Fibroblast of the aortic adventitia (primary cell): ENCODE data around the gene CTSA. TPM values are rescaled to one million over a fixed set of nuclear protein-coding genes. Genes with fewer than 3 reads are reported as not detected.
A peak's percentile ranks its signal among the peaks of the same experiment; 100 is the strongest.

Source experiments
- DNase-seq: peaks from one replicate; pipeline ENCODE4 v3.0.0-alpha.2; 2010; ENCODE audit warnings: low read depth
- H3K4me3 ChIP-seq: 2 replicates; pipeline ENCODE4 v1.5.1; 2011; ENCODE audit warnings: low read depth, mild to moderate bottlenecking, control low read depth, low read length, moderate library complexity
- CTCF ChIP-seq: IDR thresholded peaks from 2 replicates; pipeline ENCODE4 v1.5.1; 2011; ENCODE audit warnings: mild to moderate bottlenecking, low read length, control low read depth, inconsistent platforms; ENCODE audit not compliant: insufficient read depth
- total RNA-seq: library from RNA; depleted of rRNA; stranded (reverse); fragments of >200 nt; gene quantifications from 2 replicates; pipeline ENCODE4 v1.2.3, GENCODE V29; 2012; ENCODE audit warnings: low replicate concordance

Gene CTSA
- total RNA-seq, 1 donor, result 166 TPM

- no peak for DNase-seq
- H3K4me3 ChIP-seq, result no peak overlapping the region
- TF ChIP-seq CTCF, result no peak
These were observed 2.5 kb upstream of the CTSA start for GRCh38 chr20:45888681-45889080.

- TF ChIP-seq CTCF, result peak; percentile 76
- peak; percentile 78 for DNase-seq
- peak overlapping the region; percentile 85 for H3K4me3 ChIP-seq
These were observed 804 bp upstream of the CTSA start for GRCh38 chr20:45890077-45890984.

GRCh38 chr20:45892049-45892825 lies 1.1 kb downstream of the CTSA start:
- peak; percentile 36 for DNase-seq
- peak overlapping the region; percentile 85 for H3K4me3 ChIP-seq
- peak; percentile 25 for TF ChIP-seq CTCF

- H3K4me3 ChIP-seq, result peak overlapping the region; percentile 85
- no peak for TF ChIP-seq CTCF
- DNase-seq, result no peak
These were observed 1.8 kb downstream of the CTSA start for GRCh38 chr20:45892828-45893500.

DNA sequence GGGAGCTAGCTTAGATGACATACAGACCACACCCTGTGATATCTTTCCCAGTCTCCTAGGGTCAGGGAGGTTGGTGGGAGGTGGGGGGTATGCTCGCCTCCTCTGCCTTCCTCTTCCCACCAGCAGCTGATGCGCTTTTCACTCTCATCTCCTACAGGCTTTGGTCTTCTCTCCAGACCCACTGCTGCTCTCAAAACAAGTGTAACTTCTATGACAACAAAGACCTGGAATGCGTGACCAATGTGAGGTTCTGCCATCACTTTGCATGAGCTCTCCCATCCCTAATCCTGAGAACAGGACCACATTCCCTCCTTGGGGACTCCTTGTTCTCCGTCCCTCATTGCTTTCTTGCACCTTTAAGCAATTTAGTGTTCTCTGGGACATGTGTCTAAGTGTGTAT lies 2.7 kb downstream of the CTSA start:
- no peak overlapping the region for H3K4me3 ChIP-seq
- TF ChIP-seq CTCF, result no peak
- DNase-seq, result no peak

DNA sequence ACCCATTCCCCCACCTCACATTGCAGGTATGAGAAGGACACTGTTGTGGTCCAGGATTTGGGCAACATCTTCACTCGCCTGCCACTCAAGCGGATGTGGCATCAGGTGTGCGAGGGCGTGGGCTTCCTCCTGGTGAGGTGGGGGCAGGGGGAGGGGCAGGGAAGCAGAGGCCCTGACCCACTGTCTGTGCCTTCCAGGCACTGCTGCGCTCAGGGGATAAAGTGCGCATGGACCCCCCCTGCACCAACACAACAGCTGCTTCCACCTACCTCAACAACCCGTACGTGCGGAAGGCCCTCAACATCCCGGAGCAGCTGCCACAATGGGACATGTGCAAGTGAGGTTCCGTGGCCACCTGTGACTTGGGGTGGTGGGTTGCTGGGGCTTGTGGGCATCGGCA lies 3.7 kb downstream of the CTSA start:
- DNase-seq, result no peak
- no peak overlapping the region for H3K4me3 ChIP-seq
- no peak for TF ChIP-seq CTCF
